ENCODE measurements around the gene MFSD12. TPM values are rescaled to one million over a fixed set of nuclear protein-coding genes. Genes with fewer than 3 reads are reported as not detected.

Gene MFSD12
- total RNA-seq, 3 donors from 2014 or later: 25.0 to 43.6 (median 36.8) TPM

DNA sequence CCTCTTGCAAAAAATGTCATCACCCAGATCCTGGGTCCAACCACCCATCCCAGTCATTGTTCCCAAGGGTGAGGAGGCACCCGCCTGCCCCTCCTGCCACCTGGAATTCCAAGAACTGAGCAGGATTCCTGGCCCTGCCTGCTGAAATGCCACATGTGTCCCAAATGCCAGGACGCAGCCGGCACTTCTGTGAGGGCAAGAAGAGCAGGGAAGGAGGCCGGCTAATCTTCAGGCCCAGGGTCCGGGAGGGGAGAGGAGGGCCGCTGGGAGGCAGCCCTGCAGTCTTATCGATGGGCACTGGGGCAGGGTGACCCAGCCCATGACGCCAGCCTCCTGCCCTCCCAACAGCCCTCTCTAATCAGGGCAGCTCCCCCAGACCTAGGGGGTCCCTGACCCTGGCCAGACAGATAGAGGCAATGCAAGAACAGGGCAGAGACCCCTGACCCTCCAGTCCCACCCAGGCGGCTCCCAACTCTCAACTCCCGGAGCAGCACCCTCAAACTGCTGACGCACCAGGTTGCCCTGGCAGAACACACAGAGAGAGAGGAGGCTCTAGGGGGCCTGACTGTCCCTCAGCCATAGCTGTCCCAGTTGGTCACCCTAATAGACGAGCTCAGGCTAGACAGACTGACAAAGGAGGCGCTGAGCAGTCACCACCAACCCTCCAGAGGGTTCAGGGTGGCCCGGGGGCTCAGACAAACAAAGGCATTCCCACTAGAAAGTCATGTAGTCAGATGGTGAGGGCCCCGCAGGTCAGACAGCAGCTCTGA, 1.5 kb downstream of the MFSD12 start:
- no peaks in the 10 kb centered on the region for H3K36me3 ChIP-seq (ENCODE audit: low read depth)
- H3K9me3 ChIP-seq: no peaks in the 10 kb centered on the region
- no peak for ATAC-seq
- intact Hi-C loops (cut with DNase I, micrococcal nuclease): no loop called here
- H3K4me1 ChIP-seq (ENCODE audit: low read depth): peaks cover 17% of the 10 kb centered on the region
- peak in 1 of 3 donors; percentile 54 for DNase-seq
- TF ChIP-seq, protein P1, sequence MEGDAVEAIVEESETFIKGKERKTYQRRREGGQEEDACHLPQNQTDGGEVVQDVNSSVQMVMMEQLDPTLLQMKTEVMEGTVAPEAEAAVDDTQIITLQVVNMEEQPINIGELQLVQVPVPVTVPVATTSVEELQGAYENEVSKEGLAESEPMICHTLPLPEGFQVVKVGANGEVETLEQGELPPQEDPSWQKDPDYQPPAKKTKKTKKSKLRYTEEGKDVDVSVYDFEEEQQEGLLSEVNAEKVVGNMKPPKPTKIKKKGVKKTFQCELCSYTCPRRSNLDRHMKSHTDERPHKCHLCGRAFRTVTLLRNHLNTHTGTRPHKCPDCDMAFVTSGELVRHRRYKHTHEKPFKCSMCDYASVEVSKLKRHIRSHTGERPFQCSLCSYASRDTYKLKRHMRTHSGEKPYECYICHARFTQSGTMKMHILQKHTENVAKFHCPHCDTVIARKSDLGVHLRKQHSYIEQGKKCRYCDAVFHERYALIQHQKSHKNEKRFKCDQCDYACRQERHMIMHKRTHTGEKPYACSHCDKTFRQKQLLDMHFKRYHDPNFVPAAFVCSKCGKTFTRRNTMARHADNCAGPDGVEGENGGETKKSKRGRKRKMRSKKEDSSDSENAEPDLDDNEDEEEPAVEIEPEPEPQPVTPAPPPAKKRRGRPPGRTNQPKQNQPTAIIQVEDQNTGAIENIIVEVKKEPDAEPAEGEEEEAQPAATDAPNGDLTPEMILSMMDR (IDR thresholded peaks at IDR 0.05): no peak
- no peak overlapping the region for H3K4me3 ChIP-seq

DNA sequence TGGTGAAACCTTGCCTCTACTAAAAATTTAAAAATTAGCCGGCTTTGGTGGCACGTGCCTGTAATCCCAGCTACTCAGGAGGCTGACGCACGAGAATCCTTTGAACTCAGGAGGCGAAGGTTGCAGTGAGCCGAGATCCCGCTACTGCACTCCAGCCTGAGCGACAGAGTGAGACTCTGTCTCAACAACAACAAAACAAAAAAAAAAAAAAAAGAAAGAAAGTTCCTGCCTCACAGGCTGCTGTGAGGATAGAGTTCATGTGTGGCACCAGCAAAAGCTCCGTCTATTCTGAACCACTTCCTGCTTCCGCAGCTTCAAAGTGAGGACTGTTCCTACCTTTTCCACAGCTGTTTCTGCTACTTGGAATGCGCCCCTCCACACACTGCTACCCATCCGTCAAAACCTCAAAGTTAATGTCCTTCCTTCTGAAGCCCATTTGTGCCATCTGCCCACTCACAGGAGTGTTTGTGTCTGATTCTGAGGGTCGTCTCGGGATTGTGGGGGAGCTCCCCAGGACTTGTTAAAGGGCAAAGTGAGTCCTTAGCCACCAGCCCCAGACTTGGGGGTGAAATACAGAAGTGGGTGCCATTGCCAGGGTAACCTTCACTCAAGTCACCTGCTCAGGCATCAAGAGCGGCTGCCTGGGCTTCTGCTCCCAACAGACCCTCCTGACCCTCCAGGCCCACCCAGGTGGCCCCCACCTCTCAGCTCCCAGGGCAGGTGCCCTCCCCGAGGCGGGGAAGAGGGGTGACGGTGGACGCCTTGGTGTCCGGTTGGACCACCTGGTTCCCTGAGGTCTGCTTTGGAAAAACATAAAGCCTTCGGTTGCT, 2.9 kb downstream of the MFSD12 start:
- TF ChIP-seq, protein P1 (IDR thresholded peaks at IDR 0.05): no peak
- Histone ChIP-seq H3K9me3 (no peaks in the 10 kb centered on the region), H3K4me3 (no peak overlapping the region), H3K36me3 (ENCODE audit: low read depth) (no peaks in the 10 kb centered on the region), H3K4me1 (ENCODE audit: low read depth) (peaks cover 17% of the 10 kb centered on the region)
- no peak for ATAC-seq
- intact Hi-C loops (cut with DNase I, micrococcal nuclease): no loop called here
- peak in 1 of 3 donors; percentile 53 for DNase-seq

DNA sequence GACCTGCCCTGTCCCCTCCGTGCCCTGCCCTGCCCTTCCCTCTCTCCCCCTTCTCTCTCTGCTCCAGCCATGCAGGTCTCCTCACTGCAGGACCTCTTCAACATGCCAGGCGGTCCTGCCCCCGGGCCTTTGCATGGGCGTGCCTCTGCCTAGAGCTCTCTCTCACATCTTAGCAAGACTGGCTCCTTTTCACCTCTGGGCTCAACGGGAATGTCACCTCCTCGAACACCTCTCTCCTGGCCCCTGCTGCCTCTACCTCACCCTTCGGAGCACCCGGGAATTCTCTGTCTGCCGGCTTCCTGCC, 5.6 kb downstream of the MFSD12 start:
- no peak for ATAC-seq
- Histone ChIP-seq H3K9me3 (no peaks in the 10 kb centered on the region), H3K4me3 (no peak overlapping the region), H3K36me3 (ENCODE audit: low read depth) (no peaks in the 10 kb centered on the region), H3K4me1 (ENCODE audit: low read depth) (peaks cover 17% of the 10 kb centered on the region)
- DNase-seq: no peak
- intact Hi-C loops (cut with DNase I, micrococcal nuclease): no loop called here
- TF ChIP-seq, protein P1 (IDR thresholded peaks at IDR 0.05): no peak

DNA sequence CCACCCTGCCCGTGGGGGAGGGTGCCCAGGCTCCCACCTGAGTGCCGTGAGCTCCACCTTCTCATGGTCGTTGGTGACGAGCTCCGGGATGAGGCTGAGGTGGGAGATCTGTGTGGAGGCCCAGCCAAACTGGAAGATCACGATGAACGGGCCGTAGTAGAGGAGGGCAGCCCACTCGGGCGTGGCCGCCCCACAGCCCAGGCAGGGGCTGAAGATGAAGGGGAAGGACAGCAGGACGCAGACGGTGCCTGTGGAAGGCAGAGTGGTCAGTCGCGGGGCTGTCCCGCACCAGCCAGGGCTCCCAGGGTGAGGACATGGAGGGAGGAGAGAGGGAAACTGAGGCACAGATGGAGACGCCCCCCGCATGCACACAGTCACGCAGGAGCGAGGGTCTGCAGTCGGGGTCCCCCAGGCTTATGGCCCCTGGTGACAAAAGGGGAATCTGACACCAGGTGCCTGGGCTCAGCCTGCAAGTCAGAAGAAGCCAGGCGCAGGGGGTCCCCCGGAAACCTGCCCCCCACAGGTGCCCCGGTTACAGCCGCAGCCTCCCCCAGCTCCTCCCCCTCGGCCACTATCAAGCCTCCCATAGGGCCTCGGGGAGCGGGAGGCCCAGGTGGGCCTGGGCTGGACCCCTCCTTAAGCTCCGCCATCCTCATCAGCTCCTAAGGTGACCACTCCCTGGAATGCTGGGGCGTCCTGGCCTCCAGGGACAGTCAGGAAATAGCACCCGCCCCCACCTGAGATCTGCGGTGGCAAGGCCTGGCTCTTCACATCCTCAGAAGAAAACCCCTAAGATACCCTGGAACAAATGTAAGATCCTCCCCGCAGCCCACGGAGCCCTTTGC, 6.2 kb downstream of the MFSD12 start:
- DNase-seq (peak in 1 of 3 donors; percentile 48), ATAC-seq (no peak)
- TF ChIP-seq, protein P1 (IDR thresholded peaks at IDR 0.05): no peak
- H3K36me3 ChIP-seq (ENCODE audit: low read depth): no peaks in the 10 kb centered on the region
- no peak overlapping the region for H3K4me3 ChIP-seq
- H3K9me3 ChIP-seq: no peaks in the 10 kb centered on the region
- intact Hi-C loops (cut with DNase I, micrococcal nuclease): no loop called here
- peaks cover 12% of the 10 kb centered on the region for H3K4me1 ChIP-seq (ENCODE audit: low read depth)

DNA sequence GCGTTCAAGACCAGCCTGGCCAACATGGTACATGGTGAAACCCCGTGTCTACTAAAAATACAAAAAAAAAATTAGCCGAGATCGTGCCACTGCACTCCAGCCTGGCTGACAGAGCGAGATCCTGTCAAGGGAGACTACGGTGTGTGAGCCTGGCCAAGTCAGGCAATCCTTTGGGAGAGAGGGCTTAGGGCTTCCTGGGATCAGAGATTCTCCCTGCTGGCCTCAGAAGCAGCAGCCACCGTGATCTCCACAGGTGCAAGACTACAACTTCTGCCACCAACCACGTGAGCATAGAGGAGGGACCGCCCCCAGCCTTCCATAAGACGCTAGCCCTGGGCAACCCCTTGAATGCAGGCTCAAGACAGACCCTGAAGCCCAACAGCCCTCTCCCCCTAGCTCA, 7.6 kb downstream of the MFSD12 start:
- TF ChIP-seq, protein P1 (IDR thresholded peaks at IDR 0.05): no peak
- intact Hi-C loops (cut with DNase I, micrococcal nuclease): loop anchor here in 1 of 2 donors (10.0 kb wide), 1 partner anchor 65 kb away; no protein-coding TSS in a partner anchor
- no peak overlapping the region for H3K4me3 ChIP-seq

More for the DNA sequence above, 7.6 kb downstream of the MFSD12 start:
- Histone ChIP-seq H3K4me1 (ENCODE audit: low read depth) (peaks cover 4% of the 10 kb centered on the region), H3K36me3 (ENCODE audit: low read depth) (no peaks in the 10 kb centered on the region), H3K9me3 (no peaks in the 10 kb centered on the region)
- DNase-seq (peak in 1 of 3 donors; percentile 18), ATAC-seq (no peak)

Measured in mucosa of descending colon (tissue), 3 donors.